Ishikawa (cell line): ENCODE measurements around the gene STAC.

Source experiments
- CEBPB ChIP-seq: IDR thresholded peaks from 2 replicates; pipeline ENCODE4 v1.6.1; 2012
- CREB1 ChIP-seq: IDR thresholded peaks from 2 replicates; pipeline ENCODE4 v1.6.1; 2012; ENCODE audit warnings: low read depth
- EGR1 ChIP-seq: IDR thresholded peaks from 2 replicates; pipeline ENCODE4 v1.6.1; 2012
- EP300 ChIP-seq: IDR thresholded peaks from 2 replicates; pipeline ENCODE4 v1.6.1; 2012; ENCODE audit warnings: borderline replicate concordance
- MAX ChIP-seq: IDR thresholded peaks from 2 replicates; pipeline ENCODE4 v1.6.1; 2012
- NFIC ChIP-seq: IDR thresholded peaks from 2 replicates; pipeline ENCODE4 v1.6.1; 2012
- RAD21 ChIP-seq: IDR thresholded peaks from 2 replicates; pipeline ENCODE4 v1.6.1; 2012; ENCODE audit warnings: low read depth
- REST ChIP-seq: IDR thresholded peaks from 2 replicates; pipeline ENCODE4 v1.6.1; 2012; ENCODE audit warnings: low read depth, mild to moderate bottlenecking
- TAF1 ChIP-seq: IDR thresholded peaks from 2 replicates; pipeline ENCODE4 v1.6.1; 2012; ENCODE audit warnings: low read depth, mild to moderate bottlenecking
- TCF12 ChIP-seq: IDR thresholded peaks from 2 replicates; pipeline ENCODE4 v1.6.1; 2012; ENCODE audit warnings: low read depth
- TEAD4 ChIP-seq: IDR thresholded peaks from 2 replicates; pipeline ENCODE4 v1.6.1; 2012
- YY1 ChIP-seq: IDR thresholded peaks from 2 replicates; pipeline ENCODE4 v1.6.1; 2012; ENCODE audit warnings: low read depth

- TF ChIP-seq MAX (no peak), RAD21 (no peak), TCF12 (no peak), TAF1 (no peak), TEAD4 (no peak), NFIC (no peak), REST (no peak), EGR1 (no peak), EP300 (no peak), CEBPB (no peak), YY1 (no peak), CREB1 (no peak)
These were observed 216.1 kb downstream of the STAC start for GRCh38 chr3:36596419-36596818.
